HepG2 (cell line): ENCODE results near the gene RHBDD2. TPM values are rescaled to one million over a fixed set of nuclear protein-coding genes. Genes with fewer than 3 reads are reported as not detected.

ENCODE experiments used
- ARID2 ChIP-seq: sonication (generic); formaldehyde crosslinking; IDR thresholded peaks from 2 replicates; pipeline ENCODE4 v1.8.1; 2022; ENCODE audit warnings: mild to moderate bottlenecking, missing genetic modification reagents, borderline replicate concordance
- CENPX ChIP-seq: sonication (generic); formaldehyde crosslinking; IDR thresholded peaks from 2 replicates; pipeline ENCODE4 v1.9.0; 2021; ENCODE audit warnings: mild to moderate bottlenecking, missing genetic modification reagents, moderate library complexity
- CERS6 ChIP-seq: sonication (generic); formaldehyde crosslinking; IDR thresholded peaks from 2 replicates; pipeline ENCODE4 v1.5.0; 2020; ENCODE audit warnings: missing genetic modification reagents
- FOXM1 ChIP-seq: sonication (generic); formaldehyde crosslinking; IDR thresholded peaks from 2 replicates; pipeline ENCODE4 v1.5.0; 2020; ENCODE audit warnings: missing genetic modification reagents
- HOXA9 ChIP-seq: sonication (generic); formaldehyde crosslinking; IDR thresholded peaks from 2 replicates; pipeline ENCODE4 v1.8.1; 2022; ENCODE audit warnings: missing genetic modification reagents, mild to moderate bottlenecking, moderate library complexity, borderline replicate concordance
- HOXD1 ChIP-seq: sonication (generic); formaldehyde crosslinking; IDR thresholded peaks from 2 replicates; pipeline ENCODE4 v1.5.0; 2020; ENCODE audit warnings: missing genetic modification reagents
- PAX8 ChIP-seq: sonication (generic); formaldehyde crosslinking; IDR thresholded peaks from 2 replicates; pipeline ENCODE4 v1.8.0; 2022; ENCODE audit warnings: mild to moderate bottlenecking, missing genetic modification reagents, borderline replicate concordance
- PBX3 ChIP-seq: sonication (generic); formaldehyde crosslinking; IDR thresholded peaks from 2 replicates; pipeline ENCODE4 v1.8.1; 2023; ENCODE audit warnings: missing genetic modification reagents, inconsistent platforms, borderline replicate concordance
- PLSCR1 ChIP-seq: sonication (generic); formaldehyde crosslinking; IDR thresholded peaks from 2 replicates; pipeline ENCODE4 v1.5.0; 2020; ENCODE audit warnings: missing genetic modification reagents, mild to moderate bottlenecking, borderline replicate concordance
- TBX2 ChIP-seq: sonication (generic); formaldehyde crosslinking; IDR thresholded peaks from 2 replicates; pipeline ENCODE4 v1.5.0; 2020; ENCODE audit warnings: missing genetic modification reagents, mild to moderate bottlenecking, borderline replicate concordance
- WIZ ChIP-seq: sonication (generic); formaldehyde crosslinking; IDR thresholded peaks from 2 replicates; pipeline ENCODE4 v1.5.1; 2020; ENCODE audit warnings: mild to moderate bottlenecking, missing genetic modification reagents
- ZBTB3 ChIP-seq: sonication (generic); formaldehyde crosslinking; IDR thresholded peaks from 2 replicates; pipeline ENCODE4 v1.4.0; 2020; ENCODE audit warnings: low read depth, mild to moderate bottlenecking, moderate library complexity, missing genetic modification reagents, borderline replicate concordance
- ZBTB7B ChIP-seq: sonication (generic); formaldehyde crosslinking; IDR thresholded peaks from 2 replicates; pipeline ENCODE4 v1.4.0; 2020; ENCODE audit warnings: missing genetic modification reagents
- ZFP36L1 ChIP-seq: sonication (generic); formaldehyde crosslinking; IDR thresholded peaks from 2 replicates; pipeline ENCODE4 v1.8.0; 2022; ENCODE audit warnings: mild to moderate bottlenecking, missing genetic modification reagents, moderate library complexity
- ZFP90 ChIP-seq: sonication (generic); formaldehyde crosslinking; IDR thresholded peaks from 2 replicates; pipeline ENCODE4 v1.8.0; 2022; ENCODE audit warnings: missing genetic modification reagents, mild to moderate bottlenecking, inconsistent platforms, borderline replicate concordance
- ZNF576 ChIP-seq: sonication (generic); formaldehyde crosslinking; IDR thresholded peaks from 2 replicates; pipeline ENCODE4 v1.4.0; 2020; ENCODE audit warnings: mild to moderate bottlenecking, missing genetic modification reagents
- ZNF629 ChIP-seq: sonication (generic); formaldehyde crosslinking; conservative IDR thresholded peaks from 2 replicates; pipeline ENCODE4 v1.5.0; 2020; ENCODE audit warnings: missing genetic modification reagents
- ZNF777 ChIP-seq: sonication (generic); formaldehyde crosslinking; IDR thresholded peaks from 2 replicates; pipeline ENCODE4 v1.4.0; 2020; ENCODE audit warnings: missing genetic modification reagents
- polyA plus RNA-seq, 8 experiments: library from polyadenylated mRNA; depleted of rRNA in 3 of 8; stranded (reverse) in 7 of 8; unstranded in 1 of 8; fragments of >200 nt; fragmentation: Illumina TruSeq in 4 of 8; extraction: Trizol in 4 of 8; gene quantifications; 2 replicates each; pipeline versions ENCODE4 v1.2.1 to v1.2.3, GENCODE V29; 2011 to 2016; ENCODE audit warnings: low read depth in 4 of 8, missing spikeins in 1 of 8, mixed read lengths in 1 of 8; ENCODE audit not compliant: insufficient read depth in 1 of 8
- total RNA-seq, 5 experiments: library from RNA; depleted of rRNA; stranded (reverse); fragments of >200 nt; fragmentation: Illumina TruSeq; extraction: Trizol; gene quantifications; 2 replicates each; pipeline ENCODE4 v1.2.3, GENCODE V29; 2016; ENCODE audit warnings: low read depth in 1 of 5
- TF ChIP-seq, protein P1 (sequence below): sonication (generic); formaldehyde crosslinking; IDR thresholded peaks from 2 replicates; pipeline ENCODE4 v1.4.0; 2020; ENCODE audit warnings: mild to moderate bottlenecking, missing genetic modification reagents, borderline replicate concordance
- TF ChIP-seq, protein P2 (sequence below): sonication (generic); formaldehyde crosslinking; IDR thresholded peaks from 2 replicates; pipeline ENCODE4 v1.5.0; 2020; ENCODE audit warnings: mild to moderate bottlenecking, missing genetic modification reagents

Gene RHBDD2
- total and polyA plus RNA-seq, 2 of the 13 experiments (the other 11 are each of a cell fraction or from before 2014, with no cell fraction given) = 23.1 to 26.4 TPM

- TF ChIP-seq ZNF576 = no peak
- TF ChIP-seq, protein P1, sequence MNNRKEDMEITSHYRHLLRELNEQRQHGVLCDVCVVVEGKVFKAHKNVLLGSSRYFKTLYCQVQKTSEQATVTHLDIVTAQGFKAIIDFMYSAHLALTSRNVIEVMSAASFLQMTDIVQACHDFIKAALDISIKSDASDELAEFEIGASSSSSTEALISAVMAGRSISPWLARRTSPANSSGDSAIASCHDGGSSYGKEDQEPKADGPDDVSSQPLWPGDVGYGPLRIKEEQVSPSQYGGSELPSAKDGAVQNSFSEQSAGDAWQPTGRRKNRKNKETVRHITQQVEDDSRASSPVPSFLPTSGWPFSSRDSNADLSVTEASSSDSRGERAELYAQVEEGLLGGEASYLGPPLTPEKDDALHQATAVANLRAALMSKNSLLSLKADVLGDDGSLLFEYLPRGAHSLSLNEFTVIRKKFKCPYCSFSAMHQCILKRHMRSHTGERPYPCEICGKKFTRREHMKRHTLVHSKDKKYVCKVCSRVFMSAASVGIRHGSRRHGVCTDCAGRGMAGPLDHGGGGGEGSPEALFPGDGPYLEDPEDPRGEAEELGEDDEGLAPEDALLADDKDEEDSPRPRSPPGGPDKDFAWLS (CRISPR knock-in tag) = no peak
- TF ChIP-seq FOXM1 = no peak
- peak; percentile 68 for TF ChIP-seq ZNF777 (CRISPR knock-in tag)
- peak; percentile 76; the same call in 1 of the 2 replicates for TF ChIP-seq HOXD1
- TF ChIP-seq ZFP90 = peak; percentile 48; the same call in 1 of the 2 replicates
- 0 out of 2 replicates have a peak, but pooled peaks have one; percentile 68 for TF ChIP-seq CERS6 (CRISPR knock-in tag)
- TF ChIP-seq TBX2 (CRISPR knock-in tag) = peak; percentile 91; the same call in 1 of the 2 replicates
- no peak for TF ChIP-seq HOXA9
- peak; percentile 94 for TF ChIP-seq ARID2
- no peak for TF ChIP-seq PAX8 (CRISPR knock-in tag)
- peak; percentile 18 for TF ChIP-seq PBX3 (CRISPR knock-in tag)
- peak; percentile 86; the same call in 1 of the 2 replicates for TF ChIP-seq ZFP36L1
- TF ChIP-seq WIZ (CRISPR knock-in tag) = peak; percentile 19; the same call in 1 of the 2 replicates
- no peak for TF ChIP-seq CENPX
- TF ChIP-seq PLSCR1 (CRISPR knock-in tag) = no peak
- no peak for TF ChIP-seq ZBTB7B (CRISPR knock-in tag)
- no peak for TF ChIP-seq ZBTB3 (CRISPR knock-in tag)
- TF ChIP-seq, protein P2, sequence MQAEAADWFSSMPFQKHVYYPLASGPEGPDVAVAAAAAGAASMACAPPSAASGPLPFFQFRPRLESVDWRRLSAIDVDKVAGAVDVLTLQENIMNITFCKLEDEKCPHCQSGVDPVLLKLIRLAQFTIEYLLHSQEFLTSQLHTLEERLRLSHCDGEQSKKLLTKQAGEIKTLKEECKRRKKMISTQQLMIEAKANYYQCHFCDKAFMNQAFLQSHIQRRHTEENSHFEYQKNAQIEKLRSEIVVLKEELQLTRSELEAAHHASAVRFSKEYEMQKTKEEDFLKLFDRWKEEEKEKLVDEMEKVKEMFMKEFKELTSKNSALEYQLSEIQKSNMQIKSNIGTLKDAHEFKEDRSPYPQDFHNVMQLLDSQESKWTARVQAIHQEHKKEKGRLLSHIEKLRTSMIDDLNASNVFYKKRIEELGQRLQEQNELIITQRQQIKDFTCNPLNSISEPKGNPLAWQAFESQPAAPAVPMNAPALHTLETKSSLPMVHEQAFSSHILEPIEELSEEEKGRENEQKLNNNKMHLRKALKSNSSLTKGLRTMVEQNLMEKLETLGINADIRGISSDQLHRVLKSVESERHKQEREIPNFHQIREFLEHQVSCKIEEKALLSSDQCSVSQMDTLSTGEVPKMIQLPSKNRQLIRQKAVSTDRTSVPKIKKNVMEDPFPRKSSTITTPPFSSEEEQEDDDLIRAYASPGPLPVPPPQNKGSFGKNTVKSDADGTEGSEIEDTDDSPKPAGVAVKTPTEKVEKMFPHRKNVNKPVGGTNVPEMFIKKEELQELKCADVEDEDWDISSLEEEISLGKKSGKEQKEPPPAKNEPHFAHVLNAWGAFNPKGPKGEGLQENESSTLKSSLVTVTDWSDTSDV = peak; percentile 70; the same call in 1 of the 2 replicates
- TF ChIP-seq ZNF629 = peak; percentile 14; the same call in 1 of the 2 replicates
These were observed 36.0 kb downstream of the RHBDD2 start, which contains the start of gene POR (continued) for GRCh38 chr7:75914655-75915415.
